HG03575 (cell line): ENCODE data around the gene CGNL1.

ENCODE experiments used
- ATAC-seq: cut with Tn5 transposase; IDR thresholded peaks from one replicate; pipeline ENCODE4 v1.9.1; 2021; ENCODE audit not compliant: unreplicated experiment, insufficient number of reproducible peaks, low FRiP score; ENCODE audit errors: extremely low read depth

CGNL1 gene

GRCh38 chr15:57375827-57376695 lies at the start of gene CGNL1:
TSS of gene CGNL1 (plus strand) at chr15:57376505. CDS start at chr15:57438000, 61,495 bp downstream.
- no peak for ATAC-seq

- ATAC-seq: no peak
Measured at GRCh38 chr15:57327985-57328471, 48.3 kb upstream of the CGNL1 start.

DNA sequence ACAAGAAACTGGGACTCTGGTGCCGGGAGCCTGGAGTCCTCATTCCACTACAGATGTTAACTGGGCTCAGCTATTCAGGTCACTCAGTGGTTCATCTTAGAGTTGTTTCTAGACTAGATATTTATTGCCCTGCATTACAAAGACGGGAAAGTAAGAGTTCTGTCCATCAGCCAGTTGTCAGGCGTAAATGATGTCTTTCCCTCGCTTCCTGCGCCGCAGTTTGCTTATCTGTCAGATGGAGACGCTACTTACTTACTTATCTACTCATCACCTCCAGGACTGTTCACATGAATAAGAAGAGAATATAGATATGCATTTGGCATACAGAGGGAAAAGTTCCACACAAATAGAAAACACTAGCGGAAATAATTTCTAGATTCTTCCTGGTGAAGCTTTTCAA lies 47.8 kb upstream of the CGNL1 start:
- no peak for ATAC-seq

GRCh38 chr15:57328897-57329296 lies 47.4 kb upstream of the CGNL1 start:
- no peak for ATAC-seq

GRCh38 chr15:57329582-57330367 lies 46.5 kb upstream of the CGNL1 start:
- no peak for ATAC-seq

DNA sequence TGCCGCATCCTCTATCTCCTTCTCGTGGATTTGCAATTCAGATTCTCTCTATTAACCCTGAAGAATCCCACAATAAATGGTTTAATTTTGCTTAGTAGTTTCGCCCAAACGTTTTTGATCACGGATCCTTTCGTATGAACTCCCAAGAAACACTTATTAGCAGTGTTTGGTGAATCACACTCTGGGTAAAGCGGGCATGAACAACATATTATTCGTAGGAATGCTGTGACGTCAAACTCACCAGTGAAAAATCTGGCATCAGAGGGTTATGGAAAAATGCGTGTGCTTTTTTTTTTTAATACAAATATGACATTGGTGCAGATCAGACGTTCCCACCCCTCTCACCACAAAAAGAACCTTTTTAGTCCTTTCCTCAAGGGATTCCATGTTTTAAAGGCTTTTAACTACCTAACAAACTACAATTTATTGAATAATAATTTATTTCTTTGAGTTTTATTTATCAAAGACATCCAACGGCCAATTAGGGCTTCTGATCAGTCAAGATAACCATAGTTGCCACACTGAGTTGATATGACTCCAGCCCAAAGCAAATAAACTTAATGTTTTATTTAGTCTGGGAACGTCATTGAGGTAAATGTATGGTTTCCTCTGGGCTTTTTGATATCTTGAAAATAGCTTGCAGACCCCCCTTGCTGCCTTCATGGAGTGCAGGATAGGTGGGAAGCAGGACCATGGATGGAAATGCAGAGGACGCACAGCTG lies 45.5 kb upstream of the CGNL1 start:
- no peak for ATAC-seq

DNA sequence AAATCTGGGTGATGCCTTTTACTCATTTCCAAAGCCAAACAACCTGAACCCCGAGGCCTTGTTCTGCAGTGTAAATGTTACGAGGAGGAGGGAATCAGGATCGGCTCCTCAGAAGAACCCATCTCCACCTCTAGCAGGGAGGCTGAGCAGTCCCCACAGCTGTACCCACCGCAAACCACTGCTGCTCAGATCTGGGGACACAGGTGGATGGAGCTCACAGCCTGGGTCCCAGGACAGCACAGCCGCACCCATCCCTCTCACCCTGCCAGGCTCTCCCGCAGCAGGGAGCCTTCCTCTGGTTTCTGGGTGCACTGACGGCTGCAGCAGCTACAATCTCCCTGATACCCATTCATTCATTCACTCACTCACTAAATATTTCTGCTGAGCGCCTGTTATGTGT lies 44.0 kb upstream of the CGNL1 start:
- ATAC-seq: no peak

DNA sequence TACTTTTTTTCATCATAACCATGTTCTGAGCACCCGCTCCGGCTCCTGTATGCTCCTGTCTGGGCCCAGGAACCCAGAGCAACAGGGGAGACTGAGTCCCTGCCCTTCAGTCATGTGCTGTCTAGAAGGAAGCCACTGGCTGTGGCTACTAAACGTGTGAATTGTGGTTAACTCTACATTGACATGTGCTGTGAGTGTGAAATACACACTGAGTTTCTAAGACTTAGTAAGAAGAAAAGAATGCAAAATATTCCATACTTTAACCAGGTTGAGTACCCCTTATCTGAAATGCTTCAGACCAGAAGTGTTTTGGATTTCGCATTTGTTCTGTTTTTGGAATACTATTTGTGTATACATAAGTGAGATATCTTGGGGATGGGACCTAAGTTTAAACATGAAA lies 42.8 kb upstream of the CGNL1 start:
- ATAC-seq: no peak

DNA sequence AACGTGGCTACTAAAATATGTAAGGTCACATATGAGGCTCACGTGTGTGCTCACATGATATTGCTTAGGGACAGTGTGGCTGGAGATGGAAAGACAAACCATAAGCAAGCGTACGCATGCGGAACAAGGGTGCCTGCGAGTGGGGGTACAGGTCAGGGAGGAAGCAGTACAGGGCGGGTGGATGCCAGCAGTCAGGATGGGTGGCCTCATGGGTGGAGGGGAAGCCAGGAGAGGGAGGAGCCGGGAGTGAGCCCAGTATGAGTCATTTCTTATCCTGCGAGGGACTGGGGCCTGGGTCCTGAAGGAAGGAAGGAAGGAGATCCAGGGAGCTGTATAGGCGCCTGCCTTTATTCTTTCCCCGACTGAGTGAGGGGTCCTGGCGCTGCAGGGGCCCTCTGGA lies 42.0 kb upstream of the CGNL1 start:
- ATAC-seq: no peak

DNA sequence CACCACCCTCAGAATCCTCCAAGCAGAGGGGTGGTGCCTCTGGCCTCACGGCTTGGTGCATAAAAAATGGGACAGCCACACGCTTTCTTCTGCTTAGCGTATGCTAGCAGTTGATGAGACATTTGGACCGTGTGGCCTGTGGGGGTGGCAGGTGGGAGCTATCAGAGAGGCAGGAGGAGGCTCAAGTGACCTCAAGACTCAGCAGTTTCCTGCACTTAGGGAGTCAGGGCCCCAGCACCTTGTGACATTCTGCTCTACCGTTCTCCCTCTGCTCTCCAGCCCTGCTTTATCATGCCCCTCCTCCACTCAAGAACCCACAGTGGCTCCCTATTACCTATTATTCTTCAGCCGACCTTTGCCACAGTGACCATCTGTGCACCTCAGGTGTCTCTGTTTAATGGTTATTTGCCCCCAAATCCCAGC lies 41.0 kb upstream of the CGNL1 start:
- no peak for ATAC-seq

GRCh38 chr15:57335719-57336118 lies 40.6 kb upstream of the CGNL1 start:
- ATAC-seq: no peak

GRCh38 chr15:57337868-57338411 lies 38.4 kb upstream of the CGNL1 start:
- no peak for ATAC-seq

DNA sequence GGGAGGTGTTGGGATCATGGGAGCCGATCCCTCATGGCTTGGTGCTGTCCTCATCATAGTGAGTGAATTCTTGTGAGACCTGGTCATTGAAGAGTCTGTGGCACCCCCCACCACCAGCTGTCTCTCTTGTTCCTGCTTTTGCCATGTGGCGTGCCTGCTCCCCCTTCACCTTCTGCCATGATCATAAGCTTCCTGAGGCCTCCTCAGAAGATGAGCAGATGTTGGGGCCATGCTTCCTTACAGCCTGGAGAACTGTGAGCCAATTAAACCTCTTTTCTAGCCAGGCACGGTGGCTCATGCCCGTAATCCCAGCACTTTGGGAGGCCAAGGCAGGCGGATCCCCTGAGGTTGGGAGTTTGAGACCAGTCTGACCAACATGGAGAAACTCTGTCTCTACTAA lies 37.0 kb upstream of the CGNL1 start:
- ATAC-seq: no peak

DNA sequence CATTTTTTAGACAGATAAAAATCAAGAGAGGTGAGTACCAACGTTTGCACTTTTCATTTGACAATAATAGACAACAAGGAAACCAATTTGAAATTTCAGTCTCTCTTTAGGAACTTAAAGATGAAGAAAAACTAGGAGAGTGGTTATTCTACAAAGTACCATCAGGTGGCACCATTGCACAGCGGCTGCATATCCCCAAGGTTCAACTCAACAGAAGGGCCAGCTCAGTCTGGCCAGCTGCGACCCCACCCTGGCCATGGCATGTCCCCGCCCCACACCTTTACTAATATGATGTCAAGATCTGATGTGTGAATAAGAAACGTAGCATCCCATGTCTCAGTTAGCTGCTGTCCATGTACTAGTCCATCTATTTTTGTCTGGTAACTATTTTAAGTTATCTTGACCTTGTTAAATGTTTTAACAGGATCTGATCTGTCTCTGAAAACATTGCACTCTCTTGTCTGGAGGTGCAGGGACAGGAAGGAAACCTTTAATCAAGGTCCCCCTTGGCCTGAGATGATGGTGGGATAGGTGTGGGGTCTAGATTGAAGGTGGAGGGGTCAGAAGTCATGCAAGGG lies 35.5 kb upstream of the CGNL1 start:
- ATAC-seq: no peak

DNA sequence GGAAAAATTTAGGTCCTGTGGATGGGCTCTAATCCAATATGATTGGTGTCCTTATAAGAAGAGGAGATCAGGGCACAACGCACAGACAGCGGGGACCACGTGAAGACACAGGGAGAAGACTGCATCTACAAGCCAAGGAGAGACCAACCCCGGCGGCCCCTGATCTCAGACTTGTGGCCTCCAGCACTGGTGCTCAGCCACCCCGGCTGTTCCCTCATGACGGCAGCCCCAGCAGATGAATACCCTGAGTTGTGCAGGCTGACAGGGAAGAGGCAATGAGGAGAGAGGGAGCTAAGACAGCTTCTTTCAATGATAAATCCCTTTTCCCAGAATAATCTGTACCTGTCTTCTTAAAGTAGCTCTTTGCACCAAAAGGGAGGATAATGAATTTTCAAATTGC lies 33.3 kb upstream of the CGNL1 start:
- ATAC-seq: no peak

- no peak for ATAC-seq
Measured at GRCh38 chr15:57343498-57343897, 32.8 kb upstream of the CGNL1 start.

DNA sequence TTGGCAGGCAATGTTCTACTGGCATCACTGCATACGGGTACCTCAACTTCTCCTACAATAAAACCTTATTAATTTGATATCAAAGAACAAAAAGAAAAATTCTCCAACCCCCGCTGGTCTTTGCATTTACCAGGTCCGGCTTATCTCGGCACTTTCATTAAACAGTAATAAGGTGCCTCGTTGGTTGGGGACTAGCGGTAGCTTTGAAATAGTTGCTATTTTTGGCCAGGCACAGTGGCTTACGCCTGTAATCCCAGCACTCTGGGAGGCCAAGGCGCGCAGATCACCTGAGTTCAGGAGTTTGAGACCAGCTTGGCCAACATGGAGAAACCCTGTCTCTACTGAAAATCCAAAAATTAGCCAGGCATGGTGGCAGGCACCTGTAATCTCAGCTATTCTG lies 32.0 kb upstream of the CGNL1 start:
- no peak for ATAC-seq

DNA sequence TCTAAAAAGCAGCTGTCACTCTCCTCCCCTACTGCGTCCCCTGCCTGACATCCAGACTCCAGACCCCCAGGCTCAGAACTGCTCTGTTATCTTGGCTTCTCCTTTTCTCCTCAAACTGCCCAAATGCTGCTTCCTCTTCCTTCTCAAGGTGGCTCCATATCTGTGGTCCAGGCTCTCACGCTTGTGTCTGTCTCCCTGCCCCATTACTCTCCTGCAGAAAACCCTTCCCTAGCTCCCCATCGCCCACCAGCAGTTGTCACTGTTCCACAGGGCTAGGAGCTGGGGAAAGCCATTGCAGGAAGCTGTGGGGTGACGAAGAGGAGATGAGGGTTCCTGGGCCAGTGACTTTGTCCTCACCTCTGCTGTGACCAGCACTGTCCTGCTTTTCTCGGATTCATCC lies 30.7 kb upstream of the CGNL1 start:
- ATAC-seq: no peak

DNA sequence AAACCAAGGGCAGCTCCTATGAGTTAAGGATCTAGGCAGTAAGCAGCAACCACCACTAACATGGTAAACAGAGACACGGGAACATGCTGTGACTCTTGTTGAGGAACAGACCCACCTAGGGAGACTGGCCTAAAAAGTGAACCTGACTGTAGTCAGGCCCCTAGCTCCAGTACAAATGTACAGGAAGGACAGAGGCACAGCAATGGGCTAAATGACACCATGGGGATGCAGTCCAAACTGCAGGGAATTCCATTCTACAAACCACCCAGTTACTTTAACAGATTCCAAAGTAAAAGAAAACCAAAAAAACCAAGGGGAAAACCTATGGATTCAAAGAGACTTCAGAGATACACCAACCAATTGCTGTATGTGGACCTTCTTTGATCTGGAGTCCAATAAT lies 28.2 kb upstream of the CGNL1 start:
- ATAC-seq: no peak
